NCI-H1417 (cell line): ENCODE data around the gene LPCAT3.

Source experiments
- DNase-seq, 3 experiments: peaks; one replicate each; lab custom pipeline; 2025; lab: John Stamatoyannopoulos, UW

The LPCAT3 gene

GRCh38 chr12:6998715-6999451 is 19.4 kb downstream of the LPCAT3 start:
- no peak for DNase-seq

- no peak for DNase-seq
Measured at GRCh38 chr12:6996040-6996441, 22.2 kb downstream of the LPCAT3 start.

GRCh38 chr12:6987956-6988553 is 30.2 kb downstream of the LPCAT3 start:
- DNase-seq: no peak

GRCh38 chr12:6982532-6982931 is 35.7 kb downstream of the LPCAT3 start:
- DNase-seq: no peak

- no peak for DNase-seq
Measured at GRCh38 chr12:6981152-6982052, 36.9 kb downstream of the LPCAT3 start.

- DNase-seq: no peak
Measured at GRCh38 chr12:6980740-6981139, 37.5 kb downstream of the LPCAT3 start.

GRCh38 chr12:6980075-6980474 is 38.2 kb downstream of the LPCAT3 start:
- no peak for DNase-seq

- DNase-seq: no peak
Measured at GRCh38 chr12:6979453-6979852, 38.8 kb downstream of the LPCAT3 start.

- no peak for DNase-seq
Measured at GRCh38 chr12:6979021-6979420, 39.3 kb downstream of the LPCAT3 start.

- no peak for DNase-seq
Measured at GRCh38 chr12:6978611-6979011, 39.7 kb downstream of the LPCAT3 start.

GRCh38 chr12:6978188-6978587 is 40.1 kb downstream of the LPCAT3 start:
- DNase-seq: no peak

GRCh38 chr12:6977653-6978052 is 40.6 kb downstream of the LPCAT3 start:
- no peak for DNase-seq

- no peak for DNase-seq
Measured at GRCh38 chr12:6975297-6976032, 42.8 kb downstream of the LPCAT3 start.

- DNase-seq: no peak
Measured at GRCh38 chr12:6974180-6974579, 44.1 kb downstream of the LPCAT3 start.

- DNase-seq: peak in 1 of 3 experiments; percentile 55
Measured at GRCh38 chr12:6970096-6970527, 48.2 kb downstream of the LPCAT3 start.

GRCh38 chr12:6968426-6968825 is 49.9 kb downstream of the LPCAT3 start:
- DNase-seq: no peak

- DNase-seq: no peak
Measured at GRCh38 chr12:6967651-6968100, 50.6 kb downstream of the LPCAT3 start.

- no peak for DNase-seq
Measured at GRCh38 chr12:6966351-6966750, 51.9 kb downstream of the LPCAT3 start.

- no peak for DNase-seq
Measured at GRCh38 chr12:6965714-6966113, 52.6 kb downstream of the LPCAT3 start.

- peak; percentile 70 to 88 (median 88) for DNase-seq
Measured at GRCh38 chr12:6965026-6965661, 53.1 kb downstream of the LPCAT3 start.

GRCh38 chr12:6964605-6965025 is 53.7 kb downstream of the LPCAT3 start:
- DNase-seq: no peak
